H1 (cell line): Measurements from ENCODE around the gene DIO3. TPM values are rescaled to one million over a fixed set of nuclear protein-coding genes. Genes with fewer than 3 reads are reported as not detected.

Experiments
- CTCF ChIA-PET: fragments of 300-600 bp; sonication (Branson Sonifier 250); formaldehyde crosslinking; loops from one replicate; lab custom pipeline; 2021; ENCODE audit not compliant: partially characterized antibody; lab: Charles Lee
- POLR2A ChIA-PET: fragments of 300-600 bp; sonication (Branson Sonifier 250); formaldehyde crosslinking; loops from one replicate; lab custom pipeline; 2021; ENCODE audit warnings: inconsistent platforms; ENCODE audit not compliant: partially characterized antibody; lab: Charles Lee
- DNase-seq, 2 experiments: peaks; one replicate each; pipeline versions ENCODE4 v3.0.0 to v3.0.0-alpha.2; 2010 to 2022; ENCODE audit warnings: low spot score in 2 of 2, low read depth in 1 of 2, mixed read lengths in 1 of 2
- FAIRE-seq: peaks from 2 replicates; lab custom pipeline; 2011; peaks lifted over from hg19 to GRCh38; lab: Jason Lieb, UNC
- H2AFZ ChIP-seq: 2 replicates; pipeline ENCODE4 v1.8.1; 2012; ENCODE audit warnings: low read length, inconsistent platforms
- H2AK5ac ChIP-seq: 2 replicates; pipeline ENCODE4 v1.6.1; 2013; ENCODE audit warnings: low read depth, low read length
- H2BK120ac ChIP-seq: replicated peaks from 2 replicates; pipeline ENCODE3; 2013; ENCODE audit warnings: low read depth, low read length, inconsistent platforms
- H2BK12ac ChIP-seq: 2 replicates; pipeline ENCODE4 v1.6.1; 2013; ENCODE audit warnings: low read depth, low read length
- H2BK15ac ChIP-seq: 2 replicates; pipeline ENCODE4 v1.6.1; 2013; ENCODE audit warnings: low read length
- H2BK20ac ChIP-seq: 2 replicates; pipeline ENCODE4 v1.6.1; 2013; ENCODE audit warnings: low read length
- H2BK5ac ChIP-seq: 2 replicates; pipeline ENCODE4 v1.6.1; 2013; ENCODE audit warnings: low read depth, low read length
- H3K14ac ChIP-seq: 2 replicates; pipeline ENCODE4 v1.6.1; 2013; ENCODE audit warnings: inconsistent platforms; ENCODE audit not compliant: insufficient read length
- H3K18ac ChIP-seq: 2 replicates; pipeline ENCODE4 v1.6.1; 2013; ENCODE audit warnings: low read length; ENCODE audit errors: extremely low read depth
- H3K23ac ChIP-seq: 2 replicates; pipeline ENCODE4 v1.6.1; 2013; ENCODE audit warnings: inconsistent platforms; ENCODE audit not compliant: insufficient read length
- H3K23me2 ChIP-seq: 2 replicates; pipeline ENCODE4 v1.6.1; 2013; ENCODE audit warnings: low read depth, low read length
- H3K27ac ChIP-seq: 2 replicates; pipeline ENCODE4 v1.6.1; 2011; ENCODE audit warnings: low read depth, low read length, inconsistent platforms
- H3K27me3 ChIP-seq, 4 experiments: replicated peaks in 1 of 4; 1 replicate in 1 of 4; 2 replicates in 3 of 4; pipeline versions ENCODE4 v1.6.1 to v1.8.1; 2011 to 2013; ENCODE audit warnings: low read length in 3 of 4, mild to moderate bottlenecking in 3 of 4, inconsistent platforms in 2 of 4, mixed read lengths in 2 of 4, moderate library complexity in 1 of 4; ENCODE audit not compliant: control insufficient read depth in 3 of 4, insufficient read depth in 3 of 4; ENCODE audit errors: extremely low read depth in 1 of 4
- H3K36me3 ChIP-seq, 4 experiments: 2 replicates each; pipeline versions ENCODE4 v1.6.1 to v1.8.1; 2011 to 2013; ENCODE audit warnings: mild to moderate bottlenecking in 4 of 4, low read length in 3 of 4, moderate library complexity in 2 of 4, control low read depth in 1 of 4, inconsistent platforms in 1 of 4; ENCODE audit not compliant: insufficient read depth in 4 of 4, control insufficient read depth in 2 of 4
- H3K4ac ChIP-seq: replicated peaks from 2 replicates; pipeline ENCODE3; 2013; ENCODE audit warnings: low read length, low read depth, mixed read lengths, inconsistent platforms; ENCODE audit not compliant: insufficient read length
- H3K4me1 ChIP-seq, 4 experiments: replicated peaks in 1 of 4; 1 replicate in 1 of 4; 2 replicates in 3 of 4; pipeline versions ENCODE4 v1.6.1 to v1.8.1; 2011 to 2013; ENCODE audit warnings: low read length in 3 of 4, inconsistent platforms in 2 of 4, mixed read lengths in 1 of 4; ENCODE audit not compliant: insufficient read depth in 4 of 4, control insufficient read depth in 3 of 4
- H3K4me2 ChIP-seq, 2 experiments: 2 replicates each; pipeline versions ENCODE4 v1.6.1 to v1.8.1; 2011 to 2013; ENCODE audit warnings: low read depth in 2 of 2, low read length in 2 of 2, control low read depth in 1 of 2, inconsistent platforms in 1 of 2, mild to moderate bottlenecking in 1 of 2; ENCODE audit not compliant: insufficient read depth in 1 of 2
- H3K4me3 ChIP-seq, 4 experiments: fragments of 200-600, 300-600 bp in 1 of 4; sonication (generic), shearing (Covaris generic), sonication (Bioruptor Twin) in 1 of 4; 2 replicates each; pipeline versions ENCODE4 v1.5.1 to v1.8.1; 2011 to 2016; ENCODE audit warnings: low read length in 4 of 4, low read depth in 3 of 4, control low read depth in 2 of 4, inconsistent platforms in 2 of 4, mild to moderate bottlenecking in 2 of 4, mixed read lengths in 1 of 4, moderate library complexity in 1 of 4; ENCODE audit not compliant: insufficient read depth in 2 of 4; ENCODE audit errors: extremely low read depth in 1 of 4
- H3K56ac ChIP-seq: replicated peaks from 2 replicates; pipeline ENCODE3; 2013; ENCODE audit warnings: low read depth, mild to moderate bottlenecking, mixed read lengths, low read length, inconsistent platforms; ENCODE audit not compliant: insufficient read length
- H3K79me1 ChIP-seq: 2 replicates; pipeline ENCODE4 v1.6.1; 2013; ENCODE audit warnings: low read depth, low read length, control low read depth
- H3K79me2 ChIP-seq, 2 experiments: 2 replicates each; pipeline versions ENCODE4 v1.6.1 to v1.8.1; 2012 to 2013; ENCODE audit warnings: low read length in 2 of 2, mild to moderate bottlenecking in 2 of 2, inconsistent platforms in 1 of 2; ENCODE audit not compliant: insufficient read depth in 2 of 2, control insufficient read depth in 1 of 2
- H3K9ac ChIP-seq, 4 experiments: replicated peaks in 1 of 4; 1 replicate in 1 of 4; 2 replicates in 3 of 4; pipeline versions ENCODE4 v1.6.1 to v1.8.1; 2011 to 2013; ENCODE audit warnings: low read depth in 3 of 4, low read length in 3 of 4, control low read depth in 2 of 4, mild to moderate bottlenecking in 2 of 4, moderate library complexity in 2 of 4, inconsistent platforms in 1 of 4; ENCODE audit errors: extremely low read depth in 1 of 4
- H3K9me3 ChIP-seq, 2 experiments: 2 replicates each; pipeline versions ENCODE4 v1.6.1 to v1.8.1; 2012 to 2013; ENCODE audit warnings: mild to moderate bottlenecking in 2 of 2, moderate library complexity in 2 of 2, control low read depth in 1 of 2, inconsistent platforms in 1 of 2, low read depth in 1 of 2, low read length in 1 of 2, mixed read lengths in 1 of 2; ENCODE audit not compliant: insufficient read depth in 2 of 2
- H4K20me1 ChIP-seq, 2 experiments: replicated peaks in 1 of 2; 2 replicates each; pipeline versions ENCODE3 to v1.8.1; 2011 to 2013; ENCODE audit warnings: inconsistent platforms in 2 of 2, low read length in 2 of 2, mild to moderate bottlenecking in 1 of 2; ENCODE audit not compliant: insufficient read depth in 2 of 2, control insufficient read depth in 1 of 2
- H4K5ac ChIP-seq: 2 replicates; pipeline ENCODE4 v1.6.1; 2013; ENCODE audit warnings: low read length, low read depth, mixed read lengths, inconsistent platforms; ENCODE audit not compliant: insufficient read length
- H4K8ac ChIP-seq: 2 replicates; pipeline ENCODE4 v1.8.0; 2013; ENCODE audit warnings: mild to moderate bottlenecking, moderate library complexity, low read length, inconsistent platforms; ENCODE audit not compliant: insufficient read depth; ENCODE audit errors: extremely low read depth
- H4K91ac ChIP-seq: replicated peaks from 2 replicates; pipeline ENCODE3; 2013; ENCODE audit warnings: low read length, mixed read lengths, inconsistent platforms; ENCODE audit not compliant: insufficient read length
- BRCA1 ChIP-seq: IDR thresholded peaks from 2 replicates; pipeline ENCODE4 v1.6.1; 2012; ENCODE audit warnings: low read depth, low read length, improper control_type of control experiment
- CEBPB ChIP-seq: IDR thresholded peaks from 2 replicates; pipeline ENCODE4 v1.6.1; 2012; ENCODE audit warnings: low read depth, low read length
- CHD1 ChIP-seq: IDR thresholded peaks from 2 replicates; pipeline ENCODE4 v1.6.1; 2012; ENCODE audit warnings: low read depth, low read length, improper control_type of control experiment
- CREB1 ChIP-seq: IDR thresholded peaks from 2 replicates; pipeline ENCODE4 v1.6.1; 2012; ENCODE audit warnings: inconsistent platforms
- EGR1 ChIP-seq: IDR thresholded peaks from 2 replicates; pipeline ENCODE4 v1.6.1; 2011; ENCODE audit warnings: low read depth, low read length, borderline replicate concordance
- EP300 ChIP-seq, 2 experiments: IDR thresholded peaks; 1 replicate in 1 of 2; 2 replicates in 1 of 2; pipeline ENCODE4 v1.6.1; 2011 to 2012; ENCODE audit warnings: low read depth in 2 of 2, low read length in 2 of 2, mild to moderate bottlenecking in 2 of 2, borderline replicate concordance in 1 of 2, inconsistent platforms in 1 of 2, moderate library complexity in 1 of 2
- JUND ChIP-seq: IDR thresholded peaks from 2 replicates; pipeline ENCODE4 v1.6.1; 2011; ENCODE audit warnings: mild to moderate bottlenecking, improper control_type of control experiment, low read length
- POU5F1 ChIP-seq: IDR thresholded peaks from 2 replicates; pipeline ENCODE4 v1.6.1; 2011; ENCODE audit warnings: low read depth, mild to moderate bottlenecking, low read length, moderate library complexity
- RXRA ChIP-seq: IDR thresholded peaks from 2 replicates; pipeline ENCODE4 v1.6.1; 2011; ENCODE audit warnings: low read depth, mild to moderate bottlenecking, low read length, moderate library complexity; ENCODE audit not compliant: insufficient read depth
- SIN3A ChIP-seq, 2 experiments: IDR thresholded peaks in 1 of 2; conservative IDR thresholded peaks in 1 of 2; 2 replicates each; pipeline ENCODE4 v1.6.1; 2011 to 2012; ENCODE audit warnings: low read length in 2 of 2, improper control_type of control experiment in 1 of 2, low read depth in 1 of 2, mild to moderate bottlenecking in 1 of 2
- YY1 ChIP-seq: IDR thresholded peaks from 2 replicates; pipeline ENCODE4 v1.6.1; 2011; ENCODE audit warnings: low read depth, mild to moderate bottlenecking, low read length
- WGBS, 2 experiments: shearing (Covaris generic) in 1 of 2; methylation state at CpG; one replicate each; pipeline versions ENCODE4 v1.1.6 to v1.1.7; 2013 to 2015; ENCODE audit warnings: low lambda C conversion rate in 2 of 2, mixed read lengths in 2 of 2, inconsistent platforms in 1 of 2, low coverage in 1 of 2, missing lambda C conversion rate in 1 of 2; ENCODE audit not compliant: insufficient replicate concordance in 2 of 2, insufficient coverage in 1 of 2, insufficient read length in 1 of 2; ENCODE audit errors: extremely low coverage in 1 of 2, missing lambda C conversion rate in 1 of 2; 5-methylcytosine and 5-hydroxymethylcytosine counted together
- polyA plus RNA-seq, 7 experiments: library from polyadenylated mRNA; depleted of rRNA in 3 of 7; stranded (reverse) in 5 of 7; unstranded in 2 of 7; fragments of >200 nt in 5 of 7; fragments of 200-250 nt in 2 of 7; gene quantifications; 1 replicate in 5 of 7; 2 replicates in 1 of 7; 4 replicates in 1 of 7; pipeline versions ENCODE4 v1.2.1 to v1.2.3, GENCODE V29; 2011 to 2013; ENCODE audit warnings: missing spikeins in 2 of 7, mixed read lengths in 2 of 7
- total RNA-seq: library from RNA; stranded (reverse); fragmentation: NEBNext Ultra II Directional; extraction: Animal tissue kit (Norgen Biotek cat#: 25700); gene quantifications from 2 replicates; pipeline ENCODE4 v1.2.1, GENCODE V29; 2021

The DIO3 gene
- total and polyA plus RNA-seq, 2 of the 8 experiments (the other 6 are each of a cell fraction or from before 2014, with no cell fraction given) = 0.17 to 0.19 TPM

DNA sequence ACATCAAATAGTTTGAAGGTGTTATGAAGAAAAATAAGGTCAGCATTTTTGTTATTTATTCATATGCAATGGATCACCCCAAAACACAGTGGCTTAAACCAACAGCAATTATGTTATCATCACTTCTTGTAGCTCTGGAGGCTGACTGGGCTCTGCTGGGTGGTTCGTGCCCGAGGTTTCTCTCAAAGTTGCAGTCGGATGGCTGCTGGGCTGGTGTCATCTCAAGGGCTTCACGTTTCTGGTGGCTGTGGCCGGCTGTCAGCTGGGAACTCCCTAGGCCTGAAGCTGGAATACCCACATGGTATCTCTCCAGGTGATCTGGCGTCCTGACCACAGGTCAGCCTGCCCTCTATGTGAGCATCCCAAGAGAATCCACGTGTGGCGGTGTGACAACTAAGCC lies 12.0 kb downstream of the DIO3 start:
- POLR2A ChIA-PET = no interaction called here
- CTCF ChIA-PET = interaction anchor here (1.4 kb wide), 1 partner anchor 14 kb away, joined by 3 read pairs; no protein-coding TSS in a partner anchor
- no peak overlapping the region for H3K18ac ChIP-seq
- TF ChIP-seq YY1 (no peak), CHD1 (no peak), CEBPB (no peak), RXRA (no peak), EP300 (IDR thresholded peaks at IDR 0.05; ENCODE audit: borderline replicate concordance in 1 of 2, low read depth in 2 of 2, low read length in 2 of 2) (no peak), JUND (no peak), POU5F1 (no peak), EGR1 (no peak), CREB1 (no peak), BRCA1 (no peak), SIN3A (conservative IDR thresholded peaks at IDR 0.05 in 1 of 2, IDR thresholded peaks at IDR 0.05 in 1 of 2; ENCODE audit: low read depth in 1 of 2, low read length in 2 of 2) (no peak)

More for the DNA sequence above, 12.0 kb downstream of the DIO3 start:
- Histone ChIP-seq H2BK5ac (no peak overlapping the region), H3K36me3 (no peaks in the 10 kb centered on the region), H3K56ac (no peak overlapping the region), H3K9ac (no peak overlapping the region), H2AK5ac (no peak overlapping the region), H3K27me3 (peaks cover 0 to 6% (median 2%) of the 10 kb centered on the region in 4 experiments; a peak in 3 of 7 replicates), H3K27ac (no peak overlapping the region), H3K23me2 (no peaks in the 10 kb centered on the region), H2AFZ (no peak overlapping the region), H3K23ac (no peak overlapping the region), H2BK120ac (no peak overlapping the region), H3K4me2 (no peak overlapping the region), H3K79me1 (no peaks in the 10 kb centered on the region), H2BK12ac (no peak overlapping the region), H4K8ac (no peak overlapping the region), H3K79me2 (no peaks in the 10 kb centered on the region), H3K14ac (no peak overlapping the region), H3K4me3 (no peak overlapping the region), H3K4me1 (no peaks in the 10 kb centered on the region), H3K4ac (no peak overlapping the region), H2BK20ac (no peak overlapping the region), H3K9me3 (no peaks in the 10 kb centered on the region; a peak in 1 of 4 replicates), H2BK15ac (no peak overlapping the region), H4K5ac (no peak overlapping the region), H4K91ac (no peak overlapping the region), H4K20me1 (peaks cover 0 to 2% of the 10 kb centered on the region in 2 experiments)
- FAIRE-seq (no peak), DNase-seq (no peak)
- 78% methylated on average over 8 of the region's 8 CpGs; no CpG with 5 or more reads in 1 of the 2 experiments for WGBS, 2 experiments
